HG02973 (cell line): Measurements from ENCODE around the gene TMEM178A.
"Not testable (repeated sequence)": the region's sequence is repeated elsewhere in the genome, so short reads cannot be mapped to it uniquely, and the experiment has no call there.

ENCODE experiments used
- ATAC-seq: cut with Tn5 transposase; IDR thresholded peaks from one replicate; pipeline ENCODE4 v1.9.1; 2021; ENCODE audit warnings: moderate library complexity; ENCODE audit not compliant: unreplicated experiment

TMEM178A gene

DNA sequence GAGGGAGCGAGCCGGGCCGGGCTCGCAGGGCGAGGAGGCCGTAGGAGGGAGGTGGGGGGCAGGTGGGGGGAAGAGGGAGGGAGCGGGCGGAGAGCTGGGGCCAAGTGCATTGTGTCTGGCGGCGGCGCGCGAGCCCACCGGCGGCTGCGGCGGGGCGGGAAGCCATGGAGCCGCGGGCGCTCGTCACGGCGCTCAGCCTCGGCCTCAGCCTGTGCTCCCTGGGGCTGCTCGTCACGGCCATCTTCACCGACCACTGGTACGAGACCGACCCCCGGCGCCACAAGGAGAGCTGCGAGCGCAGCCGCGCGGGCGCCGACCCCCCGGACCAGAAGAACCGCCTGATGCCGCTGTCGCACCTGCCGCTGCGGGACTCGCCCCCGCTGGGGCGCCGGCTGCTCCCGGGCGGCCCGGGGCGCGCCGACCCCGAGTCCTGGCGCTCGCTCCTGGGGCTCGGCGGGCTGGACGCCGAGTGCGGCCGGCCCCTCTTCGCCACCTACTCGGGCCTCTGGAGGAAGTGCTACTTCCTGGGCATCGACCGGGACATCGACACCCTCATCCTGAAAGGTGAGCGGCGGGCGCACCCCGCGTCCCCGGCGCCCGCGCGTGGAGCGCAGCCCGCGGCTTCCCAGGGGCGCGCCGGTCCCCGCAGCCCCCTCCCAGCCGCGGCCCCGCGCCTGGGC is at the start of gene TMEM178A:
TMEM178A (plus strand) TSS at position 107 of the 680 bp plus-strand sequence; CDS start at position 165, 58 bp downstream.
- no peak for ATAC-seq

- no peak for ATAC-seq
These were observed 47.5 kb upstream of the TMEM178A start for GRCh38 chr2:39618236-39618635.

- ATAC-seq, result no peak
These were observed 47.0 kb upstream of the TMEM178A start for GRCh38 chr2:39618736-39619135.

- no peak for ATAC-seq
These were observed 45.6 kb upstream of the TMEM178A start for GRCh38 chr2:39620067-39620466.

GRCh38 chr2:39621596-39621995 is 44.1 kb upstream of the TMEM178A start:
- ATAC-seq, result no peak

- no peak for ATAC-seq
These were observed 42.9 kb upstream of the TMEM178A start for GRCh38 chr2:39622860-39623259.

DNA sequence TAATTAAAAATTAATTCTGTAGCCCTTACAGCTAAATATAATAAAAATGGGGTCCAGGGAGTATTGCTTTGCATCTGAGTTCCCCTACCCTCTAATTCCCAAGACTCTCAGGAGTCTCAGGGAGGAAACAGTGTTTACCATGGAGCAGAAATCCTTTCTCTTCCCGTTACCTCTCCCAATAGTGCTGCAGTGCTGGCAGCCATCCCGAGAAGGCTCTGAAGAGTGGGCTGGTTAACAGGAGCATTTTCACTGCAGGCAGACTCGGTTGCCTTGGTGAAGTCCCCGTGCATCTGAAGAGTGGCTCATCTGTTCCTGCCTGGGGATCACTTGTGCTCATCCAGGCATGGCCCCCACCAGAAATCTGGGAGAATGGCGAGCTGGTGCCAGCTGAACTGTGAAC is 41.8 kb upstream of the TMEM178A start:
- ATAC-seq, result no peak

- ATAC-seq, result no peak
These were observed 40.4 kb upstream of the TMEM178A start for GRCh38 chr2:39625193-39625926.

GRCh38 chr2:39625927-39626270 is 39.8 kb upstream of the TMEM178A start:
- no peak for ATAC-seq

DNA sequence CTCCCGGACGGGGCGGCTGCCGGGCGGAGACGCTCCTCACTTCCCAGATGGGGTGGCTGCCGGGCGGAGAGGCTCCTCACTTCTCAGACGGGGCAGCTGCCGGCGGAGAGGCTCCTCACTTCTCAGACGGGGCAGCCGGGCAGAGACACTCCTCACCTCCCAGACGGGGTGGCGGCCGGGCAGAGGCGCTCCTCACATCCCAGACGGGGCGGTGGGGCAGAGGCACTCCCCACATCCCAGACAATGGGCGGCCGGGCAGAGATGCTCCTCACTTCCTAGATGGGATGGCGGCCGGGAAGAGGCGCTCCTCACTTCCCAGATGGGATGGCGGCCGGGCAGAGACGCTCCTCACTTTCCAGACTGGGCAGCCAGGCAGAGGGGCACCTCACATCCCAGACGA is 37.4 kb upstream of the TMEM178A start:
- not testable (repeated sequence) for ATAC-seq

DNA sequence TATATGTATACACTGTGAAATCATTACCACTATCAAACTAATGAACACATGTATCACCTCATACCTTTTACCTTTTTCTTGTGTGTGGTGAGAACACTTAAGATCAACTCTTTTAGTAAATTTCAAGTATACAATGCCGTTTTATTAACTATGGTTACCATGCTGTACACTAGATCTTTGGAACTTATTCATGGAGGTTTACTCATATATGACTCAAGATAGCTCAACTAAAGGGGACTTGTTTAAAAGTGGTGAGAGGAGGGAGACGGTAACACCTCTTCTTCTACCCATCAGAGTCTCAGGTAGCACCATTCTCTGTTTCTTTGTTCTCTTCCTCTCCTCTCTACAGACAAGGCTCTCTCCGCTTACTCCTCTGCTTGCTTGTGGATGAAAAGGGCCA is 36.1 kb upstream of the TMEM178A start:
- ATAC-seq, result no peak

- ATAC-seq, result no peak
These were observed 34.5 kb upstream of the TMEM178A start for GRCh38 chr2:39631256-39631655.

DNA sequence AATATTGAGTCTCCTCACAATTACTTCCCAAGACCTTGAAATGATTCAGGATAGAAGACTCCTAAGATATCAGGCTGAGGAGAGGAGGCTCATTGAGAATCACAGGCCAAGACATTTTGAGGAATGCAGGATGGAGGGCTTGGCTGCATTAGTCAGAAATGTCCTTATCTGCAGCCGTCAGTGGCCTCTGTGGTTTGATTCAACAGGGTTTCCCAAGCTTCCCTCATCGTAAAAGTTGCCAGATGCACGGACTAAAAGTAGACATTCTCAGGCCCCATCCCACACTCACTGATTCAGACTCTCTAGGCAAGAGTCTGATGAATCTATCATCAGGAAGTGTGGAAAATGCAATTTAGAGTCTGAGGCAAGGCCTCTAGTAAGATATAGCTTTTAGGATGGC is 34.0 kb upstream of the TMEM178A start:
- no peak for ATAC-seq

- no peak for ATAC-seq
These were observed 32.8 kb upstream of the TMEM178A start for GRCh38 chr2:39632876-39633275.

GRCh38 chr2:39636306-39636705 is 29.4 kb upstream of the TMEM178A start:
- ATAC-seq, result no peak

- no peak for ATAC-seq
These were observed 27.1 kb upstream of the TMEM178A start for GRCh38 chr2:39638581-39638980.

GRCh38 chr2:39640107-39640506 is 25.6 kb upstream of the TMEM178A start:
- ATAC-seq, result no peak

DNA sequence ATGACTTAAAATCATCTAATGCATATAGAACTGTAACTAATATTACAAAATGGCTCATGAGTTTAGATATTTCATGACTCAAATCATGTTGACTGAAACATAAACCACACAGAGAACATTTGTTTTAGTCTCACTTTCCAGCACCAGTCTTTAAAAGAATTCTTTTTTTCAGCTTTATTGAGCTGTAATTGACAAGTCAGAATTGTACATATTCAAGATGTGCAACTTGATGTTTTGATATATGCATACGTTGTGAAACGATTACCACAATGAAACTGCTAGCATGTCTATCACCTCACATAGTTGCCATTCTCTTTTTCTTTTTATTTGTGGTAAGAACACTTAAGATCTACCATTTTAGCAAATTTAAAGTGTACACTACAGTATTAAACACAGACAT is 25.0 kb upstream of the TMEM178A start:
- no peak for ATAC-seq

- ATAC-seq, result no peak
These were observed 24.1 kb upstream of the TMEM178A start for GRCh38 chr2:39641635-39642034.

DNA sequence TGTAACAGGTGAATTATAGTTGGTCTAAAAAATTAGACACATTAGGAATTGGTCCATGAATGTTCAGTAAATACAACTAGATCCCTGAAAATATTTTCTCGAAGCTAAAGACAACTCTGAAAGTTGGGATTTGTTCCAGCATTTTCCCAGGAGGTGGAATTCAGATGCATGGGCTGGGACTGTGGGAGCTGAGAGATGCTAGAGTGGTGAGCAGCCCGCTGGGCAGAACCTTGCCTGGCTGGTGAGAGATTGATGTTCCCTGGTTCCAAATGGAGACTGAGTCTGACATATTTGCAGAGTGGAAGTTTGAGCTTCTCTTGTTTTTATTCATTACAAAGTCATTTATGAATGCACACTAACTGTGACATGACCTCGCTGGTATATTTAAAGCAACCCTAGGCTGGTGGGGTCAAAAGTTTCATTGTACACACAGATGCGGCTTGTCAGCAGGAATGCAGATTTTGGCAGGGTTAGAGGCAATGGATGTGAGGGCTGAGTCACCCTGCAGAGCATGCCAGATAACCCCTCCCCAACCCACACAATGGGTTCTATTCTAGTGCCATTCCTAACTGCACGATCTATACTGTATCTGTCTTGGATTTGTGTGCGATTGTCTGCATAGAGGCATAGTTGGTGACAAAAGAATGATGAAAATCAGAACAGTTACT is 23.5 kb upstream of the TMEM178A start:
- ATAC-seq, result no peak

DNA sequence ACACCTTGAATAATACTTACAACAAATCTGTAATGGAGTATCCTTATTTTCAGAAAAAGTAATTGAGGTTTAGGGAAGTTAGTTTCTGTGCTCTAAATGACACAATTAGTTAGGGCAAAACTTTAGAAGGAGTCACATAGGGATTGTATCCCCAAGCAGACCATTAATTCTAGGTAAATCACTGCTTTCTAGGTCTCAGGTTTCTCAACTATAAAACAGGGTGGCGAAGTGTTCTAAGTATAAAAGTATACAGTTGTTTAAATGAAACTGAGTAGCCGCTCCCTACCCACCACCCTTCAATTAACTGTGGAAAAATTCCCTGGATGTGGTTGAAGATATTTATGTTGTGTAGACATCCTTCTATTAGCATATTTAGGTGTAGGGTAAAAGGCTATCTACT is 19.9 kb upstream of the TMEM178A start:
- ATAC-seq, result no peak

DNA sequence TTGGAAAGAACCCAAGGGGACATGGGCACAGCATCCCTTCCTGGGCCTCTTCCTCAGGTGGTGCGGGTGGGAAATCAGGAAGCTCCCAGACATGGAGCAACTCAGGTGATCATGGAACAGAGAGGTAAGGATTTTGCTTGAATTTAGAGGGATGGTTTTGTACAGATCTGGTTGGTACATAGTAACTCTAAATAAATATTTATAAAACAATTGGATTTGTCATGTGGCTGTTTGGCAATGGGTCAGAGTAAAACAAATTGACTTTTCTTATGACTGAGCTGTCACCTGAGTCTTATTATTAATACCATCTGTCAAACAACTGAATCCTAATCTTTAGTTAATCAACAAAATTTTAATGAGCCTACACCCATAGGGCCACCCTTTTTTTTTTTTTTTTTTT is 19.4 kb upstream of the TMEM178A start:
- ATAC-seq, result no peak
